Activated naive CD4-positive, alpha-beta T cell (primary cell): ENCODE measurements around the gene DENND2C.

Experiments used
- DNase-seq, 4 experiments: peaks; one replicate each; lab custom pipeline; 2025; lab: John Stamatoyannopoulos, UW

The DENND2C gene

GRCh38 chr1:114545315-114545714, 124.5 kb downstream of the DENND2C start:
- no peak for DNase-seq

- DNase-seq = no peak
Measured at GRCh38 chr1:114540821-114541220, 129.0 kb downstream of the DENND2C start.

DNA sequence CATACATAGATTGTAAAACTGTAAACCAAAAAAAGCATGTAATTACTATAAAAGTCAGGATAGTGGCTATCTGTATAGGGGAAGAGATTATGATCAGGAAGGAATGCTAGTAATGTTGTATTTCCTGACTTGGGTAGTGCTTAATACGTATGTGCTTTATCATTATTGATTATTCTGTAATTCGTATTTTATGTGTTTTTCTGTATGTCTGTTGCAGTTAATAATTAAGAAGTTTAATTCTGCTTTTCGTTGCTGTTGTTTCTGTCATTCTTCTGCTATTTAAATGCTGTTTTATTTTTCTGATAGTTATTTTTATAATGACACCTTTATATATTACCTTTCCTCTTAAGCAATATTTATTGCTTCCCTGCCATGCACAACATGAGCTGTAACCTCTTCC, 129.6 kb downstream of the DENND2C start:
- DNase-seq = no peak

DNA sequence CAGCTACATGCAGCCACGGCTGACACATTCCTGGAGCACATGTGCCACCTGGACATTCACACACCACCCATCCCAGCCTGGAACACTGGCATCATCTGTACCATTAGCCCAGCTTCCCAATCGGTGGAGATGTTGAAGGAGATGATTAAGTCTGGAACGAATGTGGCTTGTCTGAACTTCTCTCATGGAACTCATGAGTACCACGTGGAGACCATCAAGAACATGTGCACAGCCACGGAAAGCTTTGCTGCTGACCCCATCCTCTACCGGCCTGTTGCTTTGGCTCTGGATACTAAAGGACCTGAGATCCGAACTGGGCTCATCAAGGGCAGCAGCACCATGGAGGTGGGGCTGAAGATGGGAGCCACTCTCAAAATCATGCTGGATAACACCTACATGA, 133.8 kb downstream of the DENND2C start:
- DNase-seq = no peak

DNA sequence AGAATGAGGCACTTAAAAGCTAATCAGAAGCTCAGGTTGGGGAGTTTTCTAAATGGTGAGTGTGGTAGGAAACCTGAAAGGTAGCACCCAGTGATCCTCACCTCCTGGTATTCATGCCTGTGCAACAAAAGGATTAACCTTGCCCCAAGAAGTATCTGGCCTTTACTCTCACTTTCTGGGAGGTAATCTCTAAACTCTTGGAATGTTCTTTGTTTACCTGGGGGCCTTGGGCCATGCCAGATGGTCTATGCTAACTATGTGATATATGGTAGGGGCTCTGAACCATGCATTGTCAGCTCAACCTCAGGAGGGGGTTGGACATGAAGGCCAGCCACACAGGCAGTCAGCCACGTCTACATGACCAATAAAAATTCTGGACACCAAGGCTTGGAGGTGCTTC, 134.4 kb downstream of the DENND2C start:
- no peak for DNase-seq
